CD4-positive, alpha-beta T cell (primary cell): Measurements from ENCODE around the gene NOS1AP. TPM values are rescaled to one million over a fixed set of nuclear protein-coding genes. Genes with fewer than 3 reads are reported as not detected.

Experiments used
- ATAC-seq: fragments of 200-7000 bp; cut with Tn5 transposase; one replicate; pipeline ENCODE4 v1.10.0; 2022; ENCODE audit warnings: mild to moderate bottlenecking; ENCODE audit not compliant: poor library complexity
- CTCF ChIA-PET: fragments of 350-600 bp; sonication (Branson Sonifier 250); formaldehyde crosslinking; loops from one replicate; lab custom pipeline; 2021; ENCODE audit warnings: antibody characterized with exemption, inconsistent platforms; lab: Charles Lee
- POLR2A ChIA-PET: fragments of 350-600 bp; sonication (Branson Sonifier 250); formaldehyde crosslinking; loops from one replicate; lab custom pipeline; 2021; ENCODE audit warnings: antibody characterized with exemption, inconsistent platforms; lab: Charles Lee
- DNase-seq, 14 experiments: peaks; one replicate each; pipeline ENCODE4 v3.0.0-alpha.2; 2013 to 2020; ENCODE audit warnings: mixed read lengths in 2 of 14
- H3K27ac ChIP-seq, 2 donors: one replicate each; pipeline versions ENCODE4 v1.5.1 to v1.7.0; 2013; ENCODE audit warnings: low read length in 2 of 2, low read depth in 1 of 2, mild to moderate bottlenecking in 1 of 2
- H3K27me3 ChIP-seq, 2 experiments: 1 replicate in 1 of 2; 2 replicates in 1 of 2; pipeline versions ENCODE4 v1.6.1 to v1.7.0; 2013; ENCODE audit warnings: low read length in 2 of 2, control low read depth in 1 of 2, mild to moderate bottlenecking in 1 of 2, moderate library complexity in 1 of 2; ENCODE audit not compliant: insufficient read depth in 2 of 2, control insufficient read depth in 1 of 2
- H3K36me3 ChIP-seq: one replicate; pipeline ENCODE4 v1.6.1; 2013; ENCODE audit warnings: low read length, control low read depth; ENCODE audit not compliant: insufficient read depth
- H3K4me1 ChIP-seq: one replicate; pipeline ENCODE4 v1.6.1; 2013; ENCODE audit warnings: low read length, control low read depth; ENCODE audit not compliant: insufficient read depth
- H3K4me3 ChIP-seq: one replicate; pipeline ENCODE4 v1.5.1; 2013; ENCODE audit warnings: mild to moderate bottlenecking, low read length, moderate library complexity
- H3K9me3 ChIP-seq, 2 experiments: 1 replicate in 1 of 2; 2 replicates in 1 of 2; pipeline versions ENCODE4 v1.6.1 to v1.7.0; 2013; ENCODE audit warnings: low read length in 2 of 2, mild to moderate bottlenecking in 2 of 2, control low read depth in 1 of 2, moderate library complexity in 1 of 2; ENCODE audit not compliant: control insufficient read depth in 1 of 2, insufficient read depth in 1 of 2
- H3K27ac Mint-ChIP-seq: one replicate; pipeline ENCODE4 v1.8.0; 2020; ENCODE audit warnings: mixed read lengths
- H3K27me3 Mint-ChIP-seq: one replicate; pipeline ENCODE4 v1.8.0; 2021; ENCODE audit warnings: mixed read lengths
- H3K36me3 Mint-ChIP-seq: one replicate; pipeline ENCODE4 v1.8.0; 2021; ENCODE audit warnings: low read depth, mixed read lengths
- H3K4me1 Mint-ChIP-seq: one replicate; pipeline ENCODE4 v1.8.0; 2021; ENCODE audit warnings: low read depth, mixed read lengths
- H3K4me3 Mint-ChIP-seq: one replicate; pipeline ENCODE4 v1.8.0; 2020; ENCODE audit warnings: mild to moderate bottlenecking, mixed read lengths
- H3K9me3 Mint-ChIP-seq: one replicate; pipeline ENCODE4 v1.8.0; 2020; ENCODE audit warnings: mixed read lengths
- CTCF ChIP-seq: fragments of 200-600 bp; IDR thresholded peaks from one replicate; pipeline ENCODE4 v1.8.0; 2022; ENCODE audit warnings: antibody characterized with exemption, mild to moderate bottlenecking
- intact Hi-C, 2 experiments: fragments of 100-400 bp; cut with DNase I in 1 of 2; cut with micrococcal nuclease in 1 of 2; formaldehyde crosslinking; loops; one replicate each; pipeline versions ENCODE4 v1.15.1 to v1.9.0; 2023 to 2025; cut with DNase I, micrococcal nuclease
- total RNA-seq, 174 experiments: library from RNA in 2 of 174; stranded (reverse) in 2 of 174; gene quantifications; one replicate each; pipeline ENCODE4 v1.2.3 and lab custom pipeline; 2021 to 2026

The NOS1AP gene
- total RNA-seq, 2 experiments from 2014 or later: not detected

- Histone ChIP-seq H3K27ac (no peak overlapping the region), H3K4me1 (no peaks in the 10 kb centered on the region), H3K36me3 (no peaks in the 10 kb centered on the region), H3K4me3 (no peak overlapping the region), H3K9me3 (no peaks in the 10 kb centered on the region), H3K27me3 (no peaks in the 10 kb centered on the region)
- Mint-ChIP-seq H3K9me3 (no peaks in the 10 kb centered on the region), H3K27ac (no peak overlapping the region), H3K27me3 (peaks cover 11% of the 10 kb centered on the region), H3K36me3 (no peaks in the 10 kb centered on the region), H3K4me3 (no peak overlapping the region), H3K4me1 (no peaks in the 10 kb centered on the region)
- intact Hi-C loops: no loop called here
- ChIA-PET CTCF (interaction anchor here (1.5 kb wide), 1 partner anchor 8 kb away, joined by 4 read pairs; no protein-coding TSS in a partner anchor), POLR2A (no interaction called here)
- ATAC-seq: no peak
- TF ChIP-seq CTCF: no peak
- DNase-seq: no peak
Observed at GRCh38 chr1:162328512-162328911, 259.0 kb downstream of the NOS1AP start.

- H3K4me3 Mint-ChIP-seq: no peak overlapping the region
- peaks cover 17% of the 10 kb centered on the region for H3K27me3 Mint-ChIP-seq
- H3K9me3 Mint-ChIP-seq: no peaks in the 10 kb centered on the region
- intact Hi-C loops: no loop called here
- no peak overlapping the region for H3K27ac Mint-ChIP-seq
- Histone ChIP-seq H3K9me3 (no peaks in the 10 kb centered on the region), H3K27me3 (no peaks in the 10 kb centered on the region), H3K36me3 (no peaks in the 10 kb centered on the region), H3K27ac (no peak overlapping the region), H3K4me1 (no peaks in the 10 kb centered on the region), H3K4me3 (no peak overlapping the region)
- no peaks in the 10 kb centered on the region for H3K36me3 Mint-ChIP-seq
- CTCF ChIA-PET: no interaction called here
- DNase-seq (no peak), ATAC-seq (no peak)
- POLR2A ChIA-PET: no interaction called here
- H3K4me1 Mint-ChIP-seq: no peaks in the 10 kb centered on the region
- TF ChIP-seq CTCF: no peak
Observed at GRCh38 chr1:162329826-162330225, 260.3 kb downstream of the NOS1AP start.

- Mint-ChIP-seq H3K27ac (no peak overlapping the region), H3K4me3 (no peak overlapping the region), H3K36me3 (no peaks in the 10 kb centered on the region), H3K9me3 (no peaks in the 10 kb centered on the region), H3K4me1 (no peaks in the 10 kb centered on the region), H3K27me3 (peaks cover 35% of the 10 kb centered on the region)
- no peak overlapping the region for H3K4me3 ChIP-seq
- ChIA-PET POLR2A (no interaction called here), CTCF (no interaction called here)
- intact Hi-C loops: no loop called here
- no peak for ATAC-seq
- H3K27me3 ChIP-seq: peaks cover 0 to 3% of the 10 kb centered on the region in 2 experiments
- TF ChIP-seq CTCF: no peak
- no peaks in the 10 kb centered on the region for H3K36me3 ChIP-seq
- H3K4me1 ChIP-seq: no peaks in the 10 kb centered on the region
- no peak overlapping the region for H3K27ac ChIP-seq
- no peak for DNase-seq
- H3K9me3 ChIP-seq: no peaks in the 10 kb centered on the region
Observed at GRCh38 chr1:162333991-162334390, 264.5 kb downstream of the NOS1AP start.
